ENCODE results near the gene DPYD. TPM values are rescaled to one million over a fixed set of nuclear protein-coding genes. Genes with fewer than 3 reads are reported as not detected.
A peak's percentile ranks its signal among the peaks of the same experiment; 100 is the strongest.

The DPYD gene
- total RNA-seq, 4 donors from 2014 or later = 30.6 to 58.4 (median 35.4) TPM

DNA sequence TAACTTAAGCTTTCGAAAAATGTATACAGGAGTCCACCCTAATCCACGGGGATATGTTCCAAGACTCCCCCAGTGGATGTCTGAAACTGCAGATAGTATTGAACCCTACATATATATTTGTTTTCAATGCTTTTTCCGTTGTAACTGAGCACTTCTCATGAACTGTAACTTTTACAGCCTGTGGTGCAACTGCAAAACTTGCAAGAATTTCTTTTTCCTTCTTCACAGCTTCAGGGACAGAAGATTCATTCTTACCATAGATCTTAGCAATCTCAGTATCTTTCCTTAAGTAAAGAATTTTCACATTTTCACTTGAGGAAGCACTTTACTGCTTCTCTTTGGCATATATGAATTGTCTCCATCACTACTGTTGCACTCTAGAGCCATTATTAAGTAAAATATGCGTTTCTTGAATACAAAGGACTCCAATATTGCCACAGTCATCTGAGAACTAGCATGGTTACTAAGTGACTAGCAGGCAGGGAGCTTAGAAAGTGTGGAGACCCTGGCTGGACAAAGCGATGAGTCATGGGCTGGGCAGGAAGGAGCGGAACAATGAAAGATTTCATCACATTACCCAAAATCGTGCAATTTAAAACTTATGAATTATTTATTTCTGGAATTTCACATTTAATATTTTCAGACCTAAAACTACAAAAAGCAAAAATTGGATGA lies 14.1 kb downstream of the DPYD start:
- H3K27ac ChIP-seq = no peak overlapping the region
- DNase-seq = no peak
- no peak for TF ChIP-seq POLR2A (IDR thresholded peaks at IDR 0.05)
- no peak for TF ChIP-seq CTCF (IDR thresholded peaks at IDR 0.05)

DNA sequence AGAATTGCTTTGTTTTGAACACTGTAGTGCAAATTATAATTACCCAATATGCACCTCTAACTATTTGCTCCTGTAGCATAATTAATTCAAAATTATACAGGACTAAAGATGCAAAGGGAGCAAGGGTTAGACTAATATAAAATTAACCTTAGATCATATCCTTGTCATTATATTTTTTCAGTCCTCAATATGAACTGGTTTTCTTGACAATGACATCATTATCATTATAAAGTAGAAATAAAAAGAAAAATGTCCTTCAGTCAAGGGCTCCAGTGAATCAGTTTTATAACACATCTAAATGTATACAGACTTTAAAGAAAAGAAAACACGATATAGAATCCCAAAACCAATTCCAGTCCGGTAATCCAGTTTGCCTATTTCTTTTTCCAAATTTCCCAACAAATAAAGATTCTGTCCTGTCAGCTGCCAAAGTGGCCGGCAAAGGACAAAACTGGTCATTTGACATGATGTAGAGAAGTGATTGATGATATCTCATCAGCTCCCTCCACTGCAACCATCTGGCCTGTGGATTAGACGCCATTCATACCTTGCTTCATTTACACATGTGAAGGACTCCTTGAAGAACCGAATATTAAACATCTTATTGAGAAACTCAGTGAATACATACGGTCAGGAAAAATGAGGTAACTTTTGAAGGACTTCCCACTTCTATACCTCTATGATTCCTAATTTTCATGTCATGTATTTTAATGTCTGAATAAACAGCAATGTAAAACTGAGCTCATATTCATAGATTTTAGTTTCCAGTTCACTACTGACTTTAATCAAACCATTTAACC lies 15.5 kb downstream of the DPYD start:
- no peak overlapping the region for H3K4me3 ChIP-seq
- TF ChIP-seq CTCF (IDR thresholded peaks at IDR 0.05) (no peak), POLR2A (IDR thresholded peaks at IDR 0.05) (no peak)
- no peak for DNase-seq
- H3K27ac ChIP-seq = no peak overlapping the region
- no peaks in the 10 kb centered on the region for H3K9me3 ChIP-seq
- intact Hi-C loops (cut with DNase I) = no loop called here
- H3K27me3 ChIP-seq = no peaks in the 10 kb centered on the region
- WGBS, 2 donors = 80 to 82% methylated on average over 6 of the region's 6 CpGs
- H3K4me1 ChIP-seq = peaks cover 9 to 64% (median 20%) of the 10 kb centered on the region in 3 donors
- no peaks in the 10 kb centered on the region for H3K36me3 ChIP-seq

More for the DNA sequence above, 14.1 kb downstream of the DPYD start:
- no peaks in the 10 kb centered on the region for H3K9me3 ChIP-seq
- no peak overlapping the region for H3K4me3 ChIP-seq
- H3K27me3 ChIP-seq = no peaks in the 10 kb centered on the region
- no peaks in the 10 kb centered on the region for H3K36me3 ChIP-seq
- 67 to 69% methylated on average over 7 of the region's 7 CpGs for WGBS, 2 donors
- intact Hi-C loops (cut with DNase I) = no loop called here
- H3K4me1 ChIP-seq = peaks cover 9 to 55% (median 12%) of the 10 kb centered on the region in 3 donors

DNA sequence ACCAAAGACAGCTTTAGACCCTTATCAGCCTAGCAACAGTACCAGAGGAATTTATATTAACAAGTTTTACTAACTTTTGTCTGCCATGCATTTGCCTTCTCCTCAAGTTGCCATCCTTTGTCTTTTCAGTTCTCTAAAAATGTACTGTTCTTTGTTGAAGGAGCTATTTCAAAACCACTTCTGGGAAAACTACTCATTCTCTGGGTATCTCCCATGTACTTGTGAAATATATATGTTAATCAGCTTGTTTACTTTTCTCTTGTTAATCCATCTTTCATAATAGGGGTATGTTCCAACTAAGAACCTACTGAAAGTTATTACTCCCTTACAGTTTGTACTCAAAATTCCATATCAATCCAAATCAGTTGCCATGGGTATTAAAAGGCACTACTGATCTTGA lies 16.3 kb downstream of the DPYD start:
- peaks cover 9 to 72% (median 20%) of the 10 kb centered on the region in 3 donors for H3K4me1 ChIP-seq
- no peaks in the 10 kb centered on the region for H3K36me3 ChIP-seq
- no peaks in the 10 kb centered on the region for H3K9me3 ChIP-seq
- no peaks in the 10 kb centered on the region for H3K27me3 ChIP-seq
- TF ChIP-seq CTCF (IDR thresholded peaks at IDR 0.05) = no peak
- TF ChIP-seq POLR2A (IDR thresholded peaks at IDR 0.05) = no peak
- peak overlapping the region in 1 of 4 donors; percentile 21 for H3K4me3 ChIP-seq
- intact Hi-C loops (cut with DNase I) = no loop called here
- H3K27ac ChIP-seq = peak overlapping the region; percentile 18 to 44 (median 37)
- DNase-seq = no peak

- intact Hi-C loops (cut with DNase I) = no loop called here
- no peaks in the 10 kb centered on the region for H3K9me3 ChIP-seq
- DNase-seq = no peak
- WGBS, 2 donors = 6 to 22% methylated on average over 1 of the region's 1 CpG
- H3K27ac ChIP-seq = peak overlapping the region in 3 of 4 donors; percentile 8 to 44 (median 27)
- TF ChIP-seq POLR2A (IDR thresholded peaks at IDR 0.05) = no peak
- TF ChIP-seq CTCF (IDR thresholded peaks at IDR 0.05) = no peak
- H3K27me3 ChIP-seq = no peaks in the 10 kb centered on the region
- H3K4me3 ChIP-seq = no peak overlapping the region
- H3K36me3 ChIP-seq = no peaks in the 10 kb centered on the region
- peaks cover 9 to 81% (median 20%) of the 10 kb centered on the region in 3 donors for H3K4me1 ChIP-seq
Observed at GRCh38 chr1:97903626-97904025, 17.2 kb downstream of the DPYD start.

DNA sequence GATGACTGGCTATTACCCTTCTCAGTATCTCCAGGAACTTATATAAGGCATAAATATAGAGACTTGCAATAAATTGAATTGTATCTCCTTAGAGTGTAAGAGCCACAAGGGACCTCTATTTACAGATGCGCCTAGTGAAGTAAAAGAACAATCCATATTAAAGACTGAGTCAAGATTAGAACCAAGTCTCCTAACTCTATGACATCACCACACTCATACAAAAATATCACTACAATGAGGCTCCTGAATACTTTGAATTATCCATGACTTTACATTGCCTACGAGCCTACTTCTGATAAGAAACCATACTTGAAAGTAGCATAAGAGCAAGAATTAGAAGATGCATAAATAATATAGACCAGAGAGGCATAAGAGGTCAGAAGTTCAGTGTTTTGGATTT lies 18.8 kb downstream of the DPYD start:
- 93 to 97% methylated on average over 2 of the region's 2 CpGs for WGBS, 2 donors
- Histone ChIP-seq H3K4me1 (peaks cover 9 to 83% (median 20%) of the 10 kb centered on the region in 3 donors), H3K9me3 (peaks cover 0 to 3% (median 0%) of the 10 kb centered on the region in 3 donors), H3K4me3 (no peak overlapping the region), H3K36me3 (no peaks in the 10 kb centered on the region), H3K27ac (no peak overlapping the region), H3K27me3 (no peaks in the 10 kb centered on the region)
- no peak for DNase-seq
- intact Hi-C loops (cut with DNase I) = no loop called here
- no peak for TF ChIP-seq POLR2A (IDR thresholded peaks at IDR 0.05)
- no peak for TF ChIP-seq CTCF (IDR thresholded peaks at IDR 0.05)
